Measurements from ENCODE around the gene KCNF1. TPM values are rescaled to one million over a fixed set of nuclear protein-coding genes. Genes with fewer than 3 reads are reported as not detected.

The KCNF1 gene
- total and polyA plus RNA-seq, 2 of the 8 experiments (the other 6 are each of a cell fraction or from before 2014, with no cell fraction given) = 0.48 to 1.5 TPM

DNA sequence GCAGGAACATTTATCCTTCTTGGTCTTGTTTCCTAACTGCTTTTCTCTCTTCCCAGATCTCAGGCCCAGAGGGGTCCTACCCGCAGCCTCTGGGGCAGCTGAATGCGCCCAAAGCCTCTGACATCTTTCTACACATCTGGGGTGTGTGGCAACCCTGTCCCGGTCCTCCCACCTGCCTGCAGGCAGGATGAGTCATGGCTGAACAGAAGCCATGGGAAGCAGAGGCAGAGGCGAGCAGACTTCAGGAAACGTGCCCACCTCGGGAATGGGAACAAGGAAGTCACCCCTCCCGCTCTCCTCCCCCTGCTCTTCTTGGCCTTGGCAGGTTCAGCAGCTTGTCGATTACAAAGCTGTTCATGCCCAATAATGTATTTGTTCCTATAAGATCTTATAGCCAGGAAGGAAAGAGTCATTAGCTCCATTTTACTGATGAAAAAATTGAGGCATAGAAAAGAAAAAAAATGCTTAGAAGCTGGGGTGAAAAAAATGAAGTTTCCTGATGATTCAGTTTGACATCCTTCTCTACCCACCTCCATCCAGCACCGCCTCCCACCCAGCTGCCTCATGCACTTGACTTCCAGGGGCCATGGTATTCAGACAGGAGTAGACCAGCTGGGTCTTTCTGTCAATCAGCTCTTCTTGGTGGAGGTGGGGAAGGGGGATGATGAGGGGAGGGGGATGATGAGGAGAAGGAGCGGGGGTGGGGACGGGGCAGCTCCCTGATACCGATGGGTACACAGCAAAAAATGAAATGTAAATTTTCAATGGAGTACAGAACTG is 10.4 kb upstream of the KCNF1 start:
- ChIA-PET CTCF (ENCODE audit: partially characterized antibody) (interaction anchor here (0.6 to 5.6 kb wide), 10 partner anchors 10 to 803 kb away, joined by 3 to 85 read pairs (median 3); partner anchors contain the start of gene KCNF1), POLR2A (ENCODE audit: partially characterized antibody) (interaction anchor here (0.7 kb wide), 1 partner anchor 179 kb away, joined by 6 read pairs; no protein-coding TSS in a partner anchor)
- H2BK5ac ChIP-seq (ENCODE audit: low read depth, low read length) = no peak overlapping the region
- no peak overlapping the region for H3K56ac ChIP-seq (replicated peaks; ENCODE audit: insufficient read length, low read depth, low read length)
- H3K4me1 ChIP-seq (replicated peaks in 1 of 4; ENCODE audit: control insufficient read depth in 3 of 4, insufficient read depth in 4 of 4, low read length in 3 of 4) = no peaks in the 10 kb centered on the region
- no peaks in the 10 kb centered on the region for H3K79me1 ChIP-seq (ENCODE audit: low read depth, low read length)
- H3K4me2 ChIP-seq (ENCODE audit: insufficient read depth in 1 of 2, low read depth in 2 of 2, low read length in 2 of 2) = no peak overlapping the region
- H4K20me1 ChIP-seq (replicated peaks in 1 of 2; ENCODE audit: control insufficient read depth in 1 of 2, insufficient read depth in 2 of 2, low read length in 2 of 2) = no peaks in the 10 kb centered on the region
- H3K18ac ChIP-seq (ENCODE audit: extremely low read depth, low read length) = no peak overlapping the region
- no peak overlapping the region for H3K9ac ChIP-seq (replicated peaks in 1 of 4; ENCODE audit: extremely low read depth in 1 of 4, low read depth in 3 of 4, low read length in 3 of 4)
- no peak overlapping the region for H3K23ac ChIP-seq (ENCODE audit: insufficient read length)
- H4K8ac ChIP-seq (ENCODE audit: extremely low read depth, insufficient read depth, low read length) = no peak overlapping the region; the same call in none of the 2 replicates
- H3K79me2 ChIP-seq (ENCODE audit: control insufficient read depth in 1 of 2, insufficient read depth in 2 of 2, low read length in 2 of 2) = no peaks in the 10 kb centered on the region
- no peak for DNase-seq (ENCODE audit: low read depth in 1 of 2, low spot score in 2 of 2)
- H3K27ac ChIP-seq (ENCODE audit: low read depth, low read length) = no peak overlapping the region
- no peak overlapping the region for H2AFZ ChIP-seq (ENCODE audit: low read length)
- H2AK5ac ChIP-seq (ENCODE audit: low read depth, low read length) = no peak overlapping the region
- H3K36me3 ChIP-seq (ENCODE audit: control insufficient read depth in 2 of 4, insufficient read depth in 4 of 4, low read length in 3 of 4) = no peaks in the 10 kb centered on the region
- no peak overlapping the region for H4K5ac ChIP-seq (ENCODE audit: insufficient read length, low read depth, low read length)
- no peak overlapping the region for H3K4me3 ChIP-seq (ENCODE audit: extremely low read depth in 1 of 4, insufficient read depth in 2 of 4, low read depth in 3 of 4, low read length in 4 of 4)
- H4K91ac ChIP-seq (replicated peaks; ENCODE audit: insufficient read length, low read length) = no peak overlapping the region
- H2BK12ac ChIP-seq (ENCODE audit: low read depth, low read length) = no peak overlapping the region
- no peak overlapping the region for H2BK120ac ChIP-seq (replicated peaks; ENCODE audit: low read depth, low read length)
- WGBS, 2 experiments (ENCODE audit: extremely low coverage in 1 of 2, insufficient coverage in 1 of 2, insufficient read length in 1 of 2, insufficient replicate concordance in 2 of 2, low coverage in 1 of 2, low lambda C conversion rate in 2 of 2, missing lambda C conversion rate in 1 of 2) = 81% methylated on average over 9 of the region's 12 CpGs; no CpG with 5 or more reads in 1 of the 2 experiments
- FAIRE-seq = no peak
- no peak overlapping the region for H2BK20ac ChIP-seq (ENCODE audit: low read length)
- no peak overlapping the region for H3K4ac ChIP-seq (replicated peaks; ENCODE audit: insufficient read length, low read depth, low read length)
- no peaks in the 10 kb centered on the region for H3K27me3 ChIP-seq (replicated peaks in 1 of 4; ENCODE audit: control insufficient read depth in 3 of 4, extremely low read depth in 1 of 4, insufficient read depth in 3 of 4, low read length in 3 of 4)
- H3K23me2 ChIP-seq (ENCODE audit: low read depth, low read length) = no peaks in the 10 kb centered on the region
- no peak overlapping the region for H3K14ac ChIP-seq (ENCODE audit: insufficient read length)
- peaks cover 4 to 7% of the 10 kb centered on the region in 2 experiments; a peak in 2 of 4 replicates for H3K9me3 ChIP-seq (ENCODE audit: insufficient read depth in 2 of 2, low read depth in 1 of 2, low read length in 1 of 2)
- H2BK15ac ChIP-seq (ENCODE audit: low read length) = no peak overlapping the region
- no peak for TF ChIP-seq EP300 (IDR thresholded peaks at IDR 0.05; ENCODE audit: borderline replicate concordance in 1 of 2, low read depth in 2 of 2, low read length in 2 of 2)
- TF ChIP-seq, protein P1, sequence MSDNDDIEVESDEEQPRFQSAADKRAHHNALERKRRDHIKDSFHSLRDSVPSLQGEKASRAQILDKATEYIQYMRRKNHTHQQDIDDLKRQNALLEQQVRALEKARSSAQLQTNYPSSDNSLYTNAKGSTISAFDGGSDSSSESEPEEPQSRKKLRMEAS (IDR thresholded peaks at IDR 0.05) = no peak
- TF ChIP-seq, protein P2, sequence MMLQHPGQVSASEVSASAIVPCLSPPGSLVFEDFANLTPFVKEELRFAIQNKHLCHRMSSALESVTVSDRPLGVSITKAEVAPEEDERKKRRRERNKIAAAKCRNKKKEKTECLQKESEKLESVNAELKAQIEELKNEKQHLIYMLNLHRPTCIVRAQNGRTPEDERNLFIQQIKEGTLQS (IDR thresholded peaks at IDR 0.05; ENCODE audit: insufficient read depth, low read depth, low read length) = no peak
- no peak for TF ChIP-seq GTF2F1 (IDR thresholded peaks at IDR 0.05; ENCODE audit: borderline replicate concordance, low read depth, low read length)
- no peak for TF ChIP-seq GABPA (IDR thresholded peaks at IDR 0.05; ENCODE audit: borderline replicate concordance, insufficient read depth, low read length)
- no peak for TF ChIP-seq CEBPB (IDR thresholded peaks at IDR 0.05; ENCODE audit: low read depth, low read length)
- no peak for TF ChIP-seq HDAC6 (IDR thresholded peaks at IDR 0.05; ENCODE audit: low read depth, low read length)
- no peak for TF ChIP-seq JUN (IDR thresholded peaks at IDR 0.05; ENCODE audit: low read depth, low read length)
- TF ChIP-seq POU5F1 (IDR thresholded peaks at IDR 0.05; ENCODE audit: low read depth, low read length) = no peak
- no peak for TF ChIP-seq TAF7 (optimal IDR thresholded peaks at IDR 0.05; ENCODE audit: borderline replicate concordance, low read depth, low read length)
- TF ChIP-seq JUND (IDR thresholded peaks at IDR 0.05; ENCODE audit: low read length) = no peak
